Stimulated activated CD8-positive, alpha-beta memory T cell treated with anti-CD3 and anti-CD28 coated beads, Interleukin-15, amount 100 ng/mL, for 48 hours (primary cell): Measurements from ENCODE around the gene KLHL14.

Experiments used
- DNase-seq, 2 donors: peaks; one replicate each; pipeline ENCODE4 v3.0.0-alpha.2; 2020; ENCODE audit warnings: low read depth in 2 of 2

Gene KLHL14

DNA sequence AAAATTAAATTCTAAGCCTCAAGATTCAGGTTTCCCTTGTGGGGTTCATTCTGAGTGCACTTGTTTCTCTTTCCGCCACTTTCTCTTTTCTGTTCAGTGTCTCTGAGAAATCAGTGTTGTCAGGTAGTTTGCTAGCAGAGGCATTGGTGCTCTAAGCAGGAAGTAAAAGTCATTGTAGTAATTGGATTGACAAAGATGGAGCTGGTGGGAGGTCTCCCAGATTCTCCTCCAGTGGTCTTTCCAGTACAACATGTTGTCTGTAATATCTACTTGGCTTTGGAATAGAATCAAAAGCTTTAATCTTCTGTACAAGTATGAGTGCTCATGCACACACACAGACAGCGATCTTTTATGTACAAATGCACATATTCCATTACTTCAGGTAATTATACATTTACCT lies 135.6 kb downstream of the KLHL14 start:
- no peak for DNase-seq

- DNase-seq = no peak
Measured at GRCh38 chr18:32634876-32635431, 137.9 kb downstream of the KLHL14 start.

GRCh38 chr18:32629981-32630700 lies 142.7 kb downstream of the KLHL14 start:
- no peak for DNase-seq

GRCh38 chr18:32629292-32629691 lies 143.5 kb downstream of the KLHL14 start:
- DNase-seq = no peak

DNA sequence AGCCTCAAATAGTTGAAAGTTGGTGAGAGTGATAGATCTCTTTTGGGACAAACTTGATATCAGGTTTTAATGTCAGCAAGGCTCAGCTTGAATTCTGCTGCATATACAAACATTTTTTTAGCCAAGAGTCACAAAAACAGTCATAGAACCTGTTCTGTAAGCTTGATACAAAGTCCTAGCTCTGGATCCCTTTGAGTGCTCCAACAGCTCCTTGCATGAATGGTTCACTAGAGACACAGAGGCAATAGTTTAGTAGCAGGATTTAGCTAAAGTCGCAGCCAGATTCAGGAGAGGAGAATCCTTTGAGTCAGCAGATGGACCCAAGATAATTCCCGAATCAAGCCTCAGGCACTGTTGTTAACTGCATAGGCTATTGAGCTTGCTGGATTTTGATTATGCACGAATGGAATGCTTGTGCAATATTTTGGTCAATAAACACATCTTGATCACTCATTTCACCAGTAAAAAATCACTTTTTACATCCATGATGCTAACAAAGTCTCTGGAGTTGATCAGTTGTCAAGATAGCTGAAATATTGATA lies 148.6 kb downstream of the KLHL14 start:
- no peak for DNase-seq

DNA sequence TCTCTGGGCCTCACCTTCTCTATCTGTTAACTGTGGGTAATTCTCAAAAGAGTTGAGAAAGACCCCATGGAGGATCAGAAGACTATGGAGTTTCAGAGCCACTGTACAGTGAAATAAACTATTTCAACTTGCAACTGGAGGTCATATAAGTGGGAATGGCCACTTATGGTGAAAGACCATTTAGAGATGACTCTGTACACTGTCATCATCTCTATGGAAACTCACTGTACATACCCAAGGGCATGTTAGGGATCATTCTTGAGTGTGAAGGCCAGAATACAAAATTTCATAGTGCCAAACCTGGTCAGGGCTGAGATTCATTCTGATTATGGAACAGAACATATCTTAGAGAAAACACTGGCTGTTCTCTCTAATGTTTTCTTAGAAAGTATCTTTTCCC lies 149.3 kb downstream of the KLHL14 start:
- no peak for DNase-seq
